T47D (cell line): ENCODE results near the gene MRPS18B.
A peak's percentile ranks its signal among the peaks of the same experiment; 100 is the strongest.

ENCODE experiments used
- DNase-seq, 2 experiments: peaks; one replicate each; pipeline versions ENCODE4 v3.0.0 to v3.0.0-alpha.2; 2011 to 2012; ENCODE audit warnings: low read depth in 1 of 2, low spot score in 1 of 2
- JUND ChIP-seq: IDR thresholded peaks from 2 replicates; pipeline ENCODE4 v1.6.1; 2012; ENCODE audit warnings: low read depth
- in situ Hi-C: cut with HindIII; loops from 2 replicates; pipeline ENCODE4 v1.10.0; 2016; ENCODE audit warnings: low sequenced_read_pairs, low pct_unique_long_range_greater_than_20kb

The MRPS18B gene

GRCh38 chr6:30612687-30613248 lies 4.9 kb upstream of the MRPS18B start:
- in situ Hi-C loops: no loop called here
- TF ChIP-seq JUND: 0 out of 2 replicates have a peak, but pooled peaks have one; percentile 12
- DNase-seq: no peak

DNA sequence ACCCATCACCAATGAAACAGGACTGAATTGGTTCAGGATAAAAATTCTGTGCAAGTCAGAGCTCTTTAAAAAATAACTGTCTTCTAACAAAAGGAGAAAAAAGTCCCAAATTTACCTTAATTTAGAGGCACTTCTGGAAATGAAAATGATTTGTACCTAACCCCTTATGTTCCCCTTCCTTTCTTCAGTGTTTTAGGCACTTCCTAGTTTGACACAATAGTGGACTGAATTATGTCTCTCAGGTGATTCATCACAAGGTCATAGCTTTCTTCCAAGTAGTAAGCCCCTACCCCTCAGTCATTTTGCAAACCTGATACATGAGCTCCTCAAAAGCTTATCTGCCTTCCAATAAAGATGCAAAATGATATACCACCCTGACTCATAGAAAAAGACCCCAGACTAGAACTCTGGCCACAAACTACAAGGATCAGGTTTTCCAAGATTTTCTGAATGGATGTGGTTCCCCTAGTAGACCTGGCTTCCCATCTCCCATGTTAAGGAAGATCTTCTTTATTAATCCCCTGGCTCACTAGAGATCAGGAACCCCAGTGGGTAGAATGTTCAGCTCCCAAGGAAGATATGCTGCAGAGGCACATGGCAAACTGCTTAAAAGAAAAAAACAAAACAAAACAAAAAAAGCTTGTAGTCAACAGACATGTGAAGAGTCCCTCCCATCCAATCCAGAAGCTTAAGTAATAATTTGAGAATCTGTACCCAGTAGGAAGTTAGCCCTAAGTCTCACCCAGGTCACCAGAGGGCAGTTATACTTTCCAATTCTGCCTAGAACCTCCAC lies 4.2 kb upstream of the MRPS18B start:
- TF ChIP-seq JUND: no peak
- no peak for DNase-seq
- in situ Hi-C loops: no loop called here

DNA sequence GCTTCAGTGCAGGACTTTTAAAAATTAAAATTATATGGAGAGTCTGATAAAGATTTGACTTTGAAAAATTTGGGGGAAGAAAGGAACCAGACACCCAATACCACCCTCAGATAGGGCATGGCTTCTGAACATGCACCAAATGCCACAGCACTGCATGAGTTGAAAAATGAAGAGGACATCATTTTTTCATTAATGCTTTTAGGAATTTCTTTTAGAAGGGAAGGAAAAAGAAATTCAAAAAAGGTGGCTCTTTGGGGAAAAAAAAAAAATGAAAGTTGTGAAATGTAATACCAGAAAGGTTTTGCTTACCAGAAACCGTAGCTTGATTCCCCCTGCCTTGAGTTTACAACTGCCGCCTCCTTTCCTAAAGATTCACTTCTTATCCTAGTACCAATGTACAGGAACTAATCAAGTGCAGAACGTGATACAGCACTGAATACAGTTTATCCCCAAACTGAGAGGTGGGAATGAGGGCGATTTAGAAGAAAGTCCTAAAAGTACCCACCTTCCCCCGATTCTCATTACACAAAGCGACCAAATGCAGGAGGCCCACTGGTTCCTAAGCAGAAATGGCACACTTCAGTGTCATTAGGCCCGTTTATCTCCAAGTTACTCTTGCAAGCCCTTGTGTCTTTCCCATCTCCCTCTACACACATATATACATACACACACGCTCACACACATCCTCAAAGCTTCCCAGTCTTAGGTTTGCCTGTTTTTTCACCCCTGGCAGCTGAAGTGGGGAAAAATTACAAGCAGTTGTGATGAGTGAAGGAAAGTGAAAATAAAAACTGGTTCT lies 3.4 kb upstream of the MRPS18B start:
- in situ Hi-C loops: no loop called here
- peak in 1 of 2 experiments; percentile 48 for DNase-seq
- TF ChIP-seq JUND: no peak

DNA sequence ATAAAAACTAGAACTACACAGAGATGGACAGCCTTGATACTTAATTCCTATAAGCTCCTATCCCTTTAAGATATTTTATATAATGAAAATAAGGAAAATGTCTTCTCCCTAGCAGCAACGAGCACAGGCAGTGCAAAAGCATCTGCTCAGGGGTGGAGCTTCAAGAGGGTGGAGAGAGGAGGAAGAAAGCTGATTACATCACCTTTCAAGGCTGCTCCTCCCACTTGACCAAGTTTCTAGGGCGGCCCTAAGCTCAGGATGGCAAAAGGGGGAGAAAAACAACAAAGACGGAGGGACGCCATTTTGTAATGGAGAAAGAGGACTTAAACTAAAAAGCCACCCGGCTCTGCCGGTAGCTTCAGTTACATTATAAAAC lies 2.8 kb upstream of the MRPS18B start:
- DNase-seq: peak; percentile 35 to 99
- peak; percentile 25; the same call in 1 of the 2 replicates for TF ChIP-seq JUND
- in situ Hi-C loops: no loop called here

- peak; percentile 69 for TF ChIP-seq JUND
- DNase-seq: peak in 1 of 2 experiments; percentile 89
- in situ Hi-C loops: no loop called here
Observed at GRCh38 chr6:30615219-30615957, 2.3 kb upstream of the MRPS18B start.

GRCh38 chr6:30615958-30616810 lies 1.5 kb upstream of the MRPS18B start:
- 0 out of 2 replicates have a peak, but pooled peaks have one; percentile 3 for TF ChIP-seq JUND
- peak in 1 of 2 experiments; percentile 81 for DNase-seq
- in situ Hi-C loops: no loop called here

DNA sequence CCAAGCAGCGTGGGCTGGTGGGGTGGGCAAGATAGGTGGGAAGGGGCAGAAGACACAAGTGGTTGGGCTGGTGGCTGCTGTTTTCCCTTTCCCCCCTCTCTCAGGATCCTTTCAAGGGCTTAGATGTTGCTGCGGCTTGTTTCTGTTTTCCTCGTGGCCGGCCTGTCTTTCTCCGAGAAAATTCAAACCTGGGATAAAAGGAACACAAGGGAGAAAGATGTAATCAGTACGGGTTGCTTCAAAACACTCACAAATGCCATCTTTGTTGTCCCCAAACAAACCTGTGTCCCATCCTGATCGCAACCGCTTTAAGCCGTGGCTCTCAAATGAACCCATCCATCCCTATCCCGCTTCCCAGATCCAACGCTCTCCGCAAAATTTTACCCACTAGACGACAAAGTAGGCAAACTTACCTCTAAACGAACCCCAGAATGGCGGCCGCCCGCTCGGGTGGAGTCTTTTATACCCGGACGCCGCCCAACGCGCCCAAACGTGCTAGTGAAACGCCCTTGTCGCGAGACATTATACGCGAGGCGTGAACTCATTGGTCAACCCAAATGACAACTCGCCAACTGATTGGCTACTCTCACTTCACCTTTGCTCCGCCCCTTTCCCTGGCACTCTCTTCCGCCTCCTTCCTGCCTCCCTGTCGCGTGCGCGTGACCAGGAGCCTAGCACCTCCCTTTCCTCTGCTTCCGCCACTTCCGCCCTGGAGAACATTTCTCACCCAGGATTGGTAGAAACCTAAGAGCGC lies 652 bp upstream of the MRPS18B start, which contains the start of gene PPP1R10:
Gene PPP1R10, minus strand, starts transcription at position 433 of the 754 bp plus-strand sequence. CDS start 7,299 bp downstream, outside the sequence.
- in situ Hi-C loops: no loop called here
- DNase-seq: peak; percentile 75 to 100
- no peak for TF ChIP-seq JUND

DNA sequence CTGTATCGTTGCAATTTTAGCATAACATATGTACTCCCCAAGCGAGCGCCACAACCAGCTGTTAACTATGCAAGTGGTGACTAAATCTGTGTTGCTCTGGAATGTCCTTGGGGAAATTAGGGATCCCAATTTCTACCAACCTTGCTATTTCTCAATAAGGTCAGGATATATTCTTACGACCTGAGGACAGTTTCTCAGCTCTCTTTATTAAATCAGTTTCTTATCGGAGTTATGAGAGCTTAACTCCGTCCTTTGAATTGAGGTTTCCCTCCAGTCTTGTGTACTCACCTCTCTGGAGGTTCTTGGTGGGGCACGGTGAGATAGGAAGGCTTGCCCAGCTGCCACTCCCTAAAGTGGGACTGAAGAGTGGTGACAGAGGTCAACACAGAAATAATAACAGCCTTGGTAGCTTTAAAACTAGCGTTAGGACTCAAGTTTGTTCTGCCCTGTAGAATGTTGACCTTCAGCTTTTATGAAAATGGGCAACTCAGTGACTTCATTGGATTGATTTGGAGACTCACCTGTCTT lies 694 bp downstream of the MRPS18B start:
- no peak for DNase-seq
- in situ Hi-C loops: no loop called here
- TF ChIP-seq JUND: no peak

- TF ChIP-seq JUND: no peak
- DNase-seq: no peak
- in situ Hi-C loops: no loop called here
Observed at GRCh38 chr6:30619561-30619960, 1.9 kb downstream of the MRPS18B start.

DNA sequence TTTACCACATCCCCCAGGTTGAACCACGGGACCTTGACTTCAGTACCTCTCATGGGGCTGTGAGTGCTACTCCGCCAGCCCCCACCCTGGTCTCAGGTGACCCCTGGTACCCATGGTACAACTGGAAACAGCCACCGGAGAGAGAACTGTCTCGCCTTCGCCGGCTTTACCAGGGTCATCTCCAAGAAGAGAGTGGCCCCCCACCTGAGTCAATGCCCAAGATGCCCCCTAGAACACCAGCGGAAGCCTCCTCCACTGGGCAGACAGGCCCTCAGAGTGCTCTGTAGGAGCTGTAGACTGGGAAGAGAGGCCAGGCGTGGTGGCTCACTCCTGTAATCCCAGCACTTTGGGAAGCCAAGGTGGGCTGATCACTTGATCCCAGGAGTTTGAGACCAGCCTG lies 7.9 kb downstream of the MRPS18B start:
- in situ Hi-C loops: no loop called here
- no peak for TF ChIP-seq JUND
- no peak for DNase-seq
